Subcutaneous abdominal adipose tissue (tissue), 5 donors: ENCODE measurements around the gene CUX1.

Experiments used
- H3K27ac ChIP-seq: one replicate; pipeline ENCODE4 v1.7.0; 2013; ENCODE audit warnings: low read depth, mild to moderate bottlenecking, inconsistent platforms, low read length, moderate library complexity
- H3K27me3 ChIP-seq, 5 donors: one replicate each; pipeline ENCODE4 v1.7.0; 2013; ENCODE audit warnings: low read length in 5 of 5, inconsistent platforms in 1 of 5; ENCODE audit not compliant: control insufficient read depth in 5 of 5, insufficient read depth in 4 of 5
- H3K36me3 ChIP-seq, 5 donors: one replicate each; pipeline ENCODE4 v1.7.0; 2013; ENCODE audit warnings: low read length in 5 of 5; ENCODE audit not compliant: control insufficient read depth in 5 of 5, insufficient read depth in 5 of 5
- H3K4me1 ChIP-seq, 5 donors: one replicate each; pipeline ENCODE4 v1.7.0; 2013; ENCODE audit warnings: low read length in 5 of 5, mild to moderate bottlenecking in 3 of 5, moderate library complexity in 1 of 5; ENCODE audit not compliant: control insufficient read depth in 5 of 5, insufficient read depth in 5 of 5
- H3K4me3 ChIP-seq, 5 donors: one replicate each; pipeline ENCODE4 v1.7.0; 2013; ENCODE audit warnings: low read length in 5 of 5, low read depth in 1 of 5
- H3K9ac ChIP-seq, 5 donors: one replicate each; pipeline ENCODE4 v1.7.0; 2013; ENCODE audit warnings: low read length in 5 of 5, mild to moderate bottlenecking in 4 of 5, moderate library complexity in 3 of 5
- H3K9me3 ChIP-seq, 5 donors: one replicate each; pipeline ENCODE4 v1.7.0; 2013; ENCODE audit warnings: low read length in 5 of 5; ENCODE audit not compliant: control insufficient read depth in 5 of 5
- donor health status: healthy.
- donor health status: healthy.
- donor health status: healthy.
- donor health status: healthy.
- donor health status: healthy.

CUX1 gene

DNA sequence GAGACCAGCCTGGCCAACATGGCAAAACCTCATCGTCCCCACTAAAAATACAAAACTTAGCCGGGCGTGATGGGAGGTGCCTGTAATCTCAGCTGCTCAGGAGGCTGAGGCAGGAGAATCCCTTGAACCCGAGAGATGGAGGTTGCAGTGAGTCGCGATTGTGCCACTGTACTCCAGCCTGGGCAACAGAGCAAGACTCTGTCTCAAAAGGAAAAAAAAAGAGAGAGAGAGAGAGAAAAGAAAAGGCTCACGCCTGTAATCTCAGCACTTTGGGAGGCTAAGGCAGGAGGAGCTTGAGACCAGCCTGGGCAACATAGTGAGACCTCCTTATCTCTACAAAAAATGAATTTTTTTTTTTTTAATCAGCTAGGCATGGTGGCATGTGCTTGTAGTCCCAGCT is 157.6 kb downstream of the CUX1 start:
- Histone ChIP-seq H3K9ac (no peak overlapping the region), H3K9me3 (no peaks in the 10 kb centered on the region), H3K27ac (no peak overlapping the region), H3K4me3 (no peak overlapping the region), H3K27me3 (no peaks in the 10 kb centered on the region), H3K36me3 (peaks cover 0 to 3% (median 0%) of the 10 kb centered on the region in 5 donors), H3K4me1 (no peaks in the 10 kb centered on the region)

DNA sequence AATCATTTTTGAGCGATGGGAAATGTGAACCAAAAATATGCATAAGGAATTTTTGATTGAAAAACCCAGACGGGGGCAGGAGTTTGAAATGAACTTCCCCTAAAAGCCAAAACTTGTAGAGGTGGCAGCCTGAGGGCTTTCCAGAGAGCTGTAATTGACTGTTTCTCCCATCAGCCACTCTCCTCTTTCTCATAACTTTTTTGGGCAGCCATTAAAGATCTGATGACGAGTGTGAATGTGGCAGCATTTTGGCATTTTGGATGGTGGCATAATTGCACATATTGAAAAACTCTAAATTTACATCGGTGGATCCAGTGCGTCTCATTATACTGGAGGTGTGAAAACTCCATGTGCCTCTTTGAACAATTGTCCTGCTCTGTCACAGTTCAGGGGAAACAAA is 159.0 kb downstream of the CUX1 start:
- Histone ChIP-seq H3K27ac (no peak overlapping the region), H3K36me3 (peaks cover 0 to 3% (median 0%) of the 10 kb centered on the region in 5 donors), H3K27me3 (no peaks in the 10 kb centered on the region), H3K9me3 (no peaks in the 10 kb centered on the region), H3K4me1 (no peaks in the 10 kb centered on the region), H3K9ac (no peak overlapping the region), H3K4me3 (no peak overlapping the region)

DNA sequence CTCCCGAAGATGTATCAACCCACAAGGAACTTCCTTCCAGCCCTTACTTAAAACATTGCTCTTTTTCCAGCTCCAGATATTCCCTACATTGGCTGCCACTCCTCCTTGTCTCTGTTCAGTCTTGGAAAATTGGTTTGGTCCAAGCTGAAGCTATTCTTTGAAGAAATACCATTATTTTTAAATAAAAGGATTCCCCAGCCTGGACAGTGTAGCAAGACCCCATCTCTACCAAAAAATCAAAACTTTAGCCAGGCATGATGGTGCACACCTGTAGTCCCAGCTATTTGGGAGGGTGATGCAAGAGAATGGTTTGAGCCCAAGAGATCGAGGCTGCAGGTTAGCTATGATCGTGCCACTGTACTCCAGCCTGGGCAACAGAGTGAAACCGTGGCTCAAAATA is 159.8 kb downstream of the CUX1 start:
- Histone ChIP-seq H3K4me1 (no peaks in the 10 kb centered on the region), H3K27ac (no peak overlapping the region), H3K9me3 (no peaks in the 10 kb centered on the region), H3K9ac (no peak overlapping the region), H3K4me3 (no peak overlapping the region), H3K36me3 (peaks cover 0 to 3% (median 0%) of the 10 kb centered on the region in 5 donors), H3K27me3 (no peaks in the 10 kb centered on the region)

DNA sequence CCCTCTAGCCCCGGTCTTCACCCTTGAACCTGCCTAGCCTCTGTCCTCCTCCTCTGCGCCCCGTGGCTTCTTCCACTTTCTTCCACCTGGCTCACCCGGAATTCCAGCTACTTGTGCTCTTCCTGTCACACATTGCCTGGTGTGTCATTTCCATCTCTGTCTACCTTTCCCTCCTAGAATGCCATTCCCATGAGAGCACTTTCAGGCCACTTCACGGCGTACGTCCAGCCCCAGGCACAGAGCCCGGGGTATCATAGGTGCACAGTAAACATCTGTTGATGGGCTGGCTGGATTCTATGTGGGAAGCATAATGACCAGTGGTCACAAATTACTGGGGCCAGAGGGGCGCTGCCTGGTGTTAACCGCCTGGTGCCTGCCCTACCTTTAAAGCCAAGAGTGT is 161.3 kb downstream of the CUX1 start:
- Histone ChIP-seq H3K27ac (no peak overlapping the region), H3K9me3 (no peaks in the 10 kb centered on the region), H3K4me1 (no peaks in the 10 kb centered on the region), H3K36me3 (no peaks in the 10 kb centered on the region), H3K27me3 (no peaks in the 10 kb centered on the region), H3K9ac (no peak overlapping the region), H3K4me3 (no peak overlapping the region)

DNA sequence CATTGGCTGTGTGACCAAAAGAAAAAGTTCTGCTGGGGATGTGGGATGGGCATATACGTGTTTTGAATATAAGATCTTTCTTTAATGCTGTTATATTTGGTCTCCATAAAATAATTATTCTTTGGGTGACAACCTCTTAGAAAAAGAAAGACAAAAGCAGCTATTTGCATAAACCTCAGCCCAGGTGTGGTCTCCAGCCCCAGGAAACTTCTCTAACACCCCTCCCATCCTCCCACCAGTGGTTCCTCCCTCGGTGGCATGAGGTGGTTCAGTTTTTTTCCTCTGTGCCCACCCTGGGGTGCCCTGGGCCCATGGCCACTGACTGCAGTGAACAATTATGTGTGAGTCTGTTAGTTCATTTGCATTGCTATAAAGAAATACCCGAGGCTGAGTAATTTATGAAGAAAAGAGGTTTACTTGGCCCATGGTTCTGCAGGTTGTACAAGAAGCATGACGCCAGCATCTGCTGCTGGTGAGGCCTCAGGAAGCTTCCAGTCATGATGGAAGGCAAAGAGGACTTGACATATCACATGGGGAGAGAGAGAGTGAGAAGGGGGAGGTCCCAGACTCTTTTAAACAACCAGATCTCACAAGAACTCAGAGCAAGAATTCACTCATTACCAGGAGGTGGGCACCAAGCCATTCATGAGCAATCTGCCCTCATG is 165.9 kb downstream of the CUX1 start:
- Histone ChIP-seq H3K27me3 (no peaks in the 10 kb centered on the region), H3K4me1 (no peaks in the 10 kb centered on the region), H3K36me3 (no peaks in the 10 kb centered on the region), H3K27ac (no peak overlapping the region), H3K4me3 (no peak overlapping the region), H3K9me3 (no peaks in the 10 kb centered on the region), H3K9ac (no peak overlapping the region)

DNA sequence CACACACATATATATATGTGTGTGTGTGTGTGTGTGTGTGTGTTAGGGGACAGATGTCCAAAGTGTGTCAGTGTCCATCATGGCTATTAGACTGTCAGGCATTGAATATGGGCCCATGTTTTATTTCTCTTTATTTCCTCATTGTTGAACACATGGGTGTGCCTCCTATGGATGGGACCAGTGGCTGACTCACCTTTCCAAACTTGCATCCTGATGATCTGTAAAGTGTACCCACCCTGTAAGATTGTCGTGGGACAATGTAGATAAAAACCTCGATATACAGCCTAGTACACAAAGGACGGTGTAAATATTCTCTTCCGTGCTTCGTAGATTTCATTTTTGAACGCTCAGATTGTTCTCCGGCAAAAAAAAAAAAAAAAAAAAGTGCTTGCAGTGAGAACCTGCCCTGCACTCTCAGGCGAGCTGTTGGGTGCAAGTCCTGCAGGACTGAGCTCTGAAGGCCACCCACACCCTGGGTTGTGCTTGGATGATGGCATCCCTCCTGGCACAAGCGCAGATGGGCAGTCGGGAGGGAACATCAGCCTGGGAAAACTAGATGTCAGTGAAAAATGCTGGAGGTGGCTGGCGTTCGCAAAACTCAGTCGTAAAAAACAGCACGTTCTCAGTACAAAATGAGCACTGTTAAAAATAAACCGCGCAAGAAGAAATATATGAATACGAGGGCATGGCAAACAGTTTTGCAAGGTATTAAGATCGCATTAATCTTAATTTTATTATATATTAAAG is 166.9 kb downstream of the CUX1 start:
- Histone ChIP-seq H3K36me3 (peaks cover 0 to 3% (median 0%) of the 10 kb centered on the region in 5 donors), H3K9ac (no peak overlapping the region), H3K9me3 (no peaks in the 10 kb centered on the region), H3K27me3 (no peaks in the 10 kb centered on the region), H3K4me1 (no peaks in the 10 kb centered on the region), H3K27ac (no peak overlapping the region), H3K4me3 (no peak overlapping the region)

DNA sequence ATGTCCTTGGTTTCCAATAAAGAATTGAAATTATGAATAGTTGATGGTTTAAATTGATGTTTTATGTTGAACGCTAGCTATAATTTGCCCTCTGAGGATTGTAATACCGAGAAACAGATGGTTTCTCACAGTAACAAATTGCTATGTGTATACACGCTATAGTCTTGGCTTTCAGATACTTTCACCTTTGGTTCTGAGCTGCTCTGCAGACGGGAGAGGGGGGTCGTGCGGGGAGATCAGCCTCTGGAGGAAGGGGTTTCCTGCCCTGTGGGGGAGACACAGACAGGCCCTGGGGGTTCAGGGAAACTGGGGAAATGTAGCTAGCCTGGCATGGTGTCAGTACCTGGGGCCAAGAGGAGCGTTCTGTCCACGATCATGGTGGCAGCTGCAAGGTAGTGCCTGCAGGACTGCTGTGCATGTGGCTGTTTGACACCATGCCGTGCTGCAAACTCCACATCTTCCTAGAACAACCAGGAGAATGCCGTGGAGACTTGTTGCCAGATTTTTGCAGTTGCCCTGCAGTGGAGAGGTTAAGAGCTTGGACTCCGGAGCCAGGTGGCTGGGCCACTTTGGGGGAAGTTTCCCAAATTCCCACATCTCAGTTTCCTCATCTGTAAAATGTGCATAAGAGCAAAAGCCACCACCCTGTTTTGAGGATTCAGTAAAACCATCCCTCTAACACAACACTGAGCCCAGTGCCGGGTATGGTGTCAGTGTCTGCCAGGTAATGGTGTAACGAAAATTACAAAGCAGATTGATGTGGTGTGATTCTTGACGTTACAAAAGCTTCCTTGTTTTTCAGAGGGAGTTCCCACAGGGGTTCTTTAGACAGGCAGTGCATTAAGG is 167.9 kb downstream of the CUX1 start:
- no peaks in the 10 kb centered on the region for H3K27me3 ChIP-seq
- H3K36me3 ChIP-seq, result peaks cover 0 to 3% (median 0%) of the 10 kb centered on the region in 5 donors
- H3K27ac ChIP-seq, result no peak overlapping the region
- H3K4me3 ChIP-seq, result no peak overlapping the region
- no peak overlapping the region for H3K9ac ChIP-seq
- H3K9me3 ChIP-seq, result no peaks in the 10 kb centered on the region
- no peaks in the 10 kb centered on the region for H3K4me1 ChIP-seq

DNA sequence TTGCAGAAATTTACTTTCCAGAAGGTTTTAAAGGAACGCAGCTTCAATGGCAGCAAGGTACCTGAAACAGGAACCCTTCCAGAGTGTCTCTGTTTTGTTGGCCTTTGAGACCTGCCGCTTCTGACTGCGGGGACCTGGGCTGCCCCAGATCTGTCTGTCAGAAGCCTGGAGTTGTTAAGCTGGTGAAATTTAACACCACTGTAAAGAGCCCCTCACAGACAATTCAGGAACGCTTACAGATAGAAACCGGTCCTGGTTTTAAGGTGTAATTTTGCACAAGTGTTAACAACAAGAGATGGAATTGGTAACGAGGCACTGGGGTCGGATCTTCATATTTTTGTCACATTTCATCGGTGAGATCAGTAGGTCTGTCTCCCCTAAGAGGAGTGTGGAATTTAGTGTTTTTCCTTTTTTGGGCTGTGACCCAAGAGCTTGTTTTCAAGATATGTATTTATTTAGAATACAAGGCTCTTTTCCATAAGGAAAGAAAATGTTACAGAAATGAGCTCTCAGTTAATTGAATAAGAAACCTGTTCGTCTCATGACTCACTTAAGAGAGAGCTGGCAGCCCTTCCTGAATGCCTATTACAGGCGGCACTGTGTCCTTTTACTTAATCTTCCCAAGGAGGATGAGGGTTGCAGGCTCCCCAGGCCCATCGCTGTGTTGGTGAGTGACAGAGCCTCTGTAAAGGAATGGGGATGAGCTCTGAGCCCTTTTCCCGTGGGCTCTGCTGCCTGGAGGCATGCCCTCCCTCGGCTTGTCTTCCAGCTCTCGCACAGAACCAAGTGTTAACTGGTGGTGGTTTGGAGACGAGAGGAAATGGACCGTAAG is 168.7 kb downstream of the CUX1 start:
- Histone ChIP-seq H3K36me3 (peaks cover 0 to 3% (median 0%) of the 10 kb centered on the region in 5 donors), H3K27ac (no peak overlapping the region), H3K4me1 (no peaks in the 10 kb centered on the region), H3K4me3 (no peak overlapping the region), H3K27me3 (no peaks in the 10 kb centered on the region), H3K9me3 (no peaks in the 10 kb centered on the region), H3K9ac (no peak overlapping the region)

DNA sequence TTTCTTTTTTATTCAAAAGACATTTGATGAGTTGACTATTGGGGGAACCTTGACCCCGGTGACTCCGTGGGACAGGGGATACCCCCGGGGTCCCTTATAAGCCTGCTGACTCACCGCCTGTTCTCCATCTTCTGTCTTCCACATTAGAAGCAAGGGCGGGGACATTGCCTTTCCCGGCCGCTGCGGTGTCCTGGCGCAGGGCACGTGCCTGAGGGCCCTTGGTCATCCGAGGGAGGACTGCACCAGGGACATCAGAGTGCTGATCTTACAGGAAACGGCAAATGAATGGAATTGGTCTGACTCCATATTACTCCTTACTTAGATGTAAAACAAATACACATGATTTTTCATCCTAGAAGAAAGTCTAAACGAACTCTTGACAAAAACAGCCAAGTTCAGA is 170.1 kb downstream of the CUX1 start:
- Histone ChIP-seq H3K4me3 (no peak overlapping the region), H3K4me1 (no peaks in the 10 kb centered on the region), H3K27ac (no peak overlapping the region), H3K9me3 (no peaks in the 10 kb centered on the region), H3K36me3 (peaks cover 0 to 3% (median 0%) of the 10 kb centered on the region in 5 donors), H3K9ac (no peak overlapping the region), H3K27me3 (no peaks in the 10 kb centered on the region)
